Astrocyte (in vitro differentiated cells and primary cell): Measurements from ENCODE around the gene PRRC1.

Source experiments
- CTCF ChIP-seq: IDR thresholded peaks from 2 replicates; pipeline ENCODE4 v1.5.1; 2011; ENCODE audit warnings: low read depth, mild to moderate bottlenecking, inconsistent platforms, low read length, moderate library complexity; ENCODE audit not compliant: insufficient read depth
- EZH2 ChIP-seq: IDR thresholded peaks from 2 replicates; pipeline ENCODE4 v1.6.1; 2012; ENCODE audit warnings: mild to moderate bottlenecking, low read length, inconsistent platforms; ENCODE audit not compliant: insufficient read depth

- TF ChIP-seq EZH2 (no peak), CTCF (no peak)
Observed at GRCh38 chr5:127472700-127473099, 44.7 kb upstream of the PRRC1 start.
